ENCODE measurements around the gene GPR151.
A peak's percentile ranks its signal among the peaks of the same experiment; 100 is the strongest.

The GPR151 gene

DNA sequence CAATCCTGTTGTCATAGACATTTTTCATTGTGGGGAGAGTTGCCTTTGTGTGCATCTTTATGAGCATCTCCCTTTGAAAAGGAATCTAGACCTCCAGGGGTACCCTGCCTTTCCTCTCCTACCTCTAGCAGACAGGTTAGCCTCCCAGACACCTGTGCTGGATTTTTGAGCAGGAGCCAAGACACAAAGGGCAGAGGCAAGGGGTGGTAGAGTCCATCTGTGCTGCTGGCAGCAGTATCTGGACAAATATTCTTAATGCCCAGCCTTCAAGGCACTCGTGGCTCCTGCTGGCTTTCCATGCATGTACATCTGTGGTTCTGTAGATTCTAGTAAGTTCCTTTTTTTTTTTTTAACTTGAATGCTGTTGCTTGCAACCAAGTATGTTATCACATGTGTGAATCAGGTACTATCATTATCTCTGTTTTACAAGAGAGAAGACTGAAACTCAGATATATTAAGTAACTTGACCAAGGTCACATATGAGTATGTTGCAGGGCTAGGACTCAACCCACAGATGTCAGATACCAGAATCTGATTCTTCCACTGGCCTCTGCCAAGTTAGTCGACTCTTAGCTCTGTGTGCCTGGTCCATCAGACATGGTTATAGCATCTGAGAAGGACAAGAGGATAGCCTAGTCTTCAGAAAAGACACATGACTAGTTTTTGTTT is 32.9 kb upstream of the GPR151 start:
- no peaks in the 10 kb centered on the region for H3K79me1 ChIP-seq (replicated peaks; ENCODE audit: low read length, poor library complexity, severe bottlenecking)
- H3K4me2 ChIP-seq (ENCODE audit: low read length, poor library complexity, severe bottlenecking) = no peak overlapping the region
- H3K4me1 ChIP-seq (ENCODE audit: control insufficient read depth, insufficient read depth, low read depth, low read length) = no peaks in the 10 kb centered on the region
- H2AK5ac ChIP-seq (ENCODE audit: low read length, severe bottlenecking) = no peak overlapping the region
- H3K27me3 ChIP-seq (ENCODE audit: control insufficient read depth in 1 of 2, insufficient read depth in 1 of 2, low read length in 2 of 2) = peaks cover 3 to 15% of the 10 kb centered on the region in 2 experiments
- no peak overlapping the region for H3K9ac ChIP-seq (ENCODE audit: low read length)
- no peaks in the 10 kb centered on the region for H3K9me3 ChIP-seq (ENCODE audit: control insufficient read depth, low read length)
- H3K14ac ChIP-seq (ENCODE audit: low read length in 2 of 2) = no peak overlapping the region
- H3K4me3 ChIP-seq (ENCODE audit: insufficient read depth in 1 of 2, low read depth in 1 of 2, low read length in 2 of 2) = no peak overlapping the region
- H4K8ac ChIP-seq (ENCODE audit: low read length) = no peak overlapping the region
- H3K36me3 ChIP-seq (ENCODE audit: control insufficient read depth in 1 of 2, insufficient read depth in 2 of 2, low read depth in 1 of 2, low read length in 2 of 2) = no peaks in the 10 kb centered on the region
- no peak for DNase-seq
- no peak overlapping the region for H3K18ac ChIP-seq (ENCODE audit: low read depth in 1 of 2, low read length in 2 of 2)
- H2AFZ ChIP-seq (ENCODE audit: low read depth, low read length) = no peak overlapping the region
- no peak overlapping the region for H3K4ac ChIP-seq (ENCODE audit: low read depth in 1 of 2, low read length in 2 of 2)
- no peak overlapping the region for H3K27ac ChIP-seq (ENCODE audit: low read length, poor library complexity, severe bottlenecking)
- no peak overlapping the region for H2BK5ac ChIP-seq (ENCODE audit: low read depth, low read length, poor library complexity, severe bottlenecking)
- no peak overlapping the region for H4K91ac ChIP-seq (ENCODE audit: low read length)
- H2BK12ac ChIP-seq (ENCODE audit: low read length in 2 of 2) = no peak overlapping the region
- H3K23ac ChIP-seq (ENCODE audit: low read length in 2 of 2) = no peak overlapping the region
- WGBS = 63% methylated on average over 1 of the region's 2 CpGs
- H2BK15ac ChIP-seq (ENCODE audit: low read depth, poor library complexity, severe bottlenecking) = no peak overlapping the region
- H2BK120ac ChIP-seq (ENCODE audit: low read depth, low read length) = no peak overlapping the region

GRCh38 chr5:146544232-146544631 is 28.2 kb upstream of the GPR151 start:
- Histone ChIP-seq H4K91ac (ENCODE audit: low read length) (no peak overlapping the region), H4K8ac (ENCODE audit: low read length) (no peak overlapping the region), H2AK5ac (ENCODE audit: low read length, severe bottlenecking) (no peak overlapping the region), H3K27ac (ENCODE audit: low read length, poor library complexity, severe bottlenecking) (no peak overlapping the region), H3K4ac (ENCODE audit: low read depth in 1 of 2, low read length in 2 of 2) (no peak overlapping the region), H3K79me1 (replicated peaks; ENCODE audit: low read length, poor library complexity, severe bottlenecking) (no peaks in the 10 kb centered on the region), H3K9me3 (ENCODE audit: control insufficient read depth, low read length) (no peaks in the 10 kb centered on the region), H2BK12ac (ENCODE audit: low read length in 2 of 2) (no peak overlapping the region), H3K27me3 (ENCODE audit: control insufficient read depth in 1 of 2, insufficient read depth in 1 of 2, low read length in 2 of 2) (peaks cover 3 to 8% of the 10 kb centered on the region in 2 experiments), H2BK15ac (ENCODE audit: low read depth, poor library complexity, severe bottlenecking) (no peak overlapping the region), H3K23ac (ENCODE audit: low read length in 2 of 2) (no peak overlapping the region), H2AFZ (ENCODE audit: low read depth, low read length) (no peak overlapping the region), H3K4me1 (ENCODE audit: control insufficient read depth, insufficient read depth, low read depth, low read length) (no peaks in the 10 kb centered on the region), H3K36me3 (ENCODE audit: control insufficient read depth in 1 of 2, insufficient read depth in 2 of 2, low read depth in 1 of 2, low read length in 2 of 2) (no peaks in the 10 kb centered on the region), H2BK5ac (ENCODE audit: low read depth, low read length, poor library complexity, severe bottlenecking) (no peak overlapping the region), H3K14ac (ENCODE audit: low read length in 2 of 2) (no peak overlapping the region), H3K18ac (ENCODE audit: low read depth in 1 of 2, low read length in 2 of 2) (no peak overlapping the region), H3K4me3 (ENCODE audit: insufficient read depth in 1 of 2, low read depth in 1 of 2, low read length in 2 of 2) (no peak overlapping the region), H3K9ac (ENCODE audit: low read length) (no peak overlapping the region), H3K4me2 (ENCODE audit: low read length, poor library complexity, severe bottlenecking) (no peak overlapping the region), H2BK120ac (ENCODE audit: low read depth, low read length) (no peak overlapping the region)
- DNase-seq = no peak

DNA sequence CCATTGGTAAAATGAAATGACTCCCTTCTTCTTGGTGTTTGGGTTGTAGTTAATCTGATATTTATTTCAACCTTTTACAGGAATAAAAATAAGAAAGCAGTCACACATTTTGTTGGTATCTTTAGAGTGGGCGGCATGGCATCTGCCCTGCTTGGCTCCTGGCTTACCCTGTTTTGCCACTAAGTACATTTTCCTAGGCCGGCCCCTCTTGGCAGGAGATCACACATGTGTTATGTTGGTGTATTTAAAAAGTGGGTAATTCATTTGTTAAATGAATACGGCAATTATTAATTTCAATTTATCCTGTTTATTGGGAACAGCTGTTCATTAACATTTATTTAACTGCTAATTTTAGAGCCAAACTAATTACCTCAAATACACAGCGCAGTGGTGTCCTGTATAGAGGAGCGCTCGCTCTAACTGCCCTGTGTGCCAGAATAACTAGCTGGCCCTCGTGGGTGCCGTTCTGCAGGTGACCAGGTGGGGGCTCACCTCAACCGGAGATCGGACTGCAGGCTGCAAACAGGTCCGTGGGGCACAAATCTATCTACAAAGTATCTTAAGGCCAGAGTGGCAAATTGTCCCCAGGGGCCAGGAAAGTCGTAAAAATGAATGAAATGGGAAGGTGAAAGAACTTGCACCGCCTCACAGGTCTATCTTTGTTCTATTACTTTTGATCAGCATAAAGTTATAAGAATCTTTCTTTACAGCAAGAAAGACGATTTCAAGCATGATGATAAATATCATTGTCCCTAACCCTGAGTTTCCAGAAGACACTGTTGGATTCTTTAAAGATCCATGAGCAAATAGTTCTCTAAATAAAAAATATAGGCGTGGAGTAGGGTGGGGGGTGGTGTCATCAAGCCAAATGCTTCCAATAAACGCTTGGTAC is 26.2 kb upstream of the GPR151 start:
- H3K4me2 ChIP-seq (ENCODE audit: low read length, poor library complexity, severe bottlenecking) = no peak overlapping the region
- no peak overlapping the region for H3K4ac ChIP-seq (ENCODE audit: low read depth in 1 of 2, low read length in 2 of 2)
- peak; percentile 48 for DNase-seq
- no peak overlapping the region for H3K9ac ChIP-seq (ENCODE audit: low read length)
- no peak overlapping the region for H4K91ac ChIP-seq (ENCODE audit: low read length)
- H3K23ac ChIP-seq (ENCODE audit: low read length in 2 of 2) = no peak overlapping the region
- H3K36me3 ChIP-seq (ENCODE audit: control insufficient read depth in 1 of 2, insufficient read depth in 2 of 2, low read depth in 1 of 2, low read length in 2 of 2) = no peaks in the 10 kb centered on the region
- no peaks in the 10 kb centered on the region for H3K9me3 ChIP-seq (ENCODE audit: control insufficient read depth, low read length)
- H3K79me1 ChIP-seq (replicated peaks; ENCODE audit: low read length, poor library complexity, severe bottlenecking) = no peaks in the 10 kb centered on the region
- no peaks in the 10 kb centered on the region for H3K4me1 ChIP-seq (ENCODE audit: control insufficient read depth, insufficient read depth, low read depth, low read length)
- H4K8ac ChIP-seq (ENCODE audit: low read length) = no peak overlapping the region
- H2AFZ ChIP-seq (ENCODE audit: low read depth, low read length) = no peak overlapping the region
- H2BK5ac ChIP-seq (ENCODE audit: low read depth, low read length, poor library complexity, severe bottlenecking) = no peak overlapping the region
- no peak overlapping the region for H3K14ac ChIP-seq (ENCODE audit: low read length in 2 of 2)
- no peak overlapping the region for H2BK15ac ChIP-seq (ENCODE audit: low read depth, poor library complexity, severe bottlenecking)
- no peak overlapping the region for H2AK5ac ChIP-seq (ENCODE audit: low read length, severe bottlenecking)
- H3K18ac ChIP-seq (ENCODE audit: low read depth in 1 of 2, low read length in 2 of 2) = no peak overlapping the region
- H3K4me3 ChIP-seq (ENCODE audit: insufficient read depth in 1 of 2, low read depth in 1 of 2, low read length in 2 of 2) = no peak overlapping the region
- no peak overlapping the region for H2BK120ac ChIP-seq (ENCODE audit: low read depth, low read length)
- H3K27ac ChIP-seq (ENCODE audit: low read length, poor library complexity, severe bottlenecking) = no peak overlapping the region
- no peak overlapping the region for H2BK12ac ChIP-seq (ENCODE audit: low read length in 2 of 2)
- WGBS = 36% methylated on average over 12 of the region's 16 CpGs
- peaks cover 2 to 3% of the 10 kb centered on the region in 2 experiments for H3K27me3 ChIP-seq (ENCODE audit: control insufficient read depth in 1 of 2, insufficient read depth in 1 of 2, low read length in 2 of 2)

DNA sequence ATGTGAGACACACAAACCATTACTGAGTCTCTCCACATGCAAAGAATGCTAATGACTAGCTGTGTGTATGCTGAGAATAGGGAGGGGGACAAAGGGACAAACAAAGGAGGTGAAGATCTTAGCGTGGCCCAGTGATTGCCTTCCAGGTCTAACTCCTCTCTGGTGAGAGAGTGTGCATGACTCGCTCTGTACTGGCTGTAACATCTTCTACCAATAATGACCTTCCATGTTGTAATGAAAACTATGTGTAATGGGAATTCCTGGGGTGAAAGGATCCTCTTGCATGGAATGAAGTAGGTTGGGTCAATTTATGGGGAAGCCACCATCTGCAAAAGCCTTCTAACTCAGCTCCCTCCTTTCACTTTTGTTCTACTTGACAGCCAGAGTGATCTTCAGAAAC is 24.4 kb upstream of the GPR151 start:
- Histone ChIP-seq H2BK12ac (ENCODE audit: low read length in 2 of 2) (no peak overlapping the region), H2BK15ac (ENCODE audit: low read depth, poor library complexity, severe bottlenecking) (no peak overlapping the region), H4K91ac (ENCODE audit: low read length) (no peak overlapping the region)

More for the DNA sequence above, 24.4 kb upstream of the GPR151 start:
- Histone ChIP-seq H2AK5ac (ENCODE audit: low read length, severe bottlenecking) (no peak overlapping the region), H3K36me3 (ENCODE audit: control insufficient read depth in 1 of 2, insufficient read depth in 2 of 2, low read depth in 1 of 2, low read length in 2 of 2) (no peaks in the 10 kb centered on the region), H2BK120ac (ENCODE audit: low read depth, low read length) (no peak overlapping the region), H3K18ac (ENCODE audit: low read depth in 1 of 2, low read length in 2 of 2) (no peak overlapping the region), H3K27me3 (ENCODE audit: control insufficient read depth in 1 of 2, insufficient read depth in 1 of 2, low read length in 2 of 2) (no peaks in the 10 kb centered on the region), H3K9ac (ENCODE audit: low read length) (no peak overlapping the region), H3K79me1 (replicated peaks; ENCODE audit: low read length, poor library complexity, severe bottlenecking) (no peaks in the 10 kb centered on the region), H3K9me3 (ENCODE audit: control insufficient read depth, low read length) (no peaks in the 10 kb centered on the region), H3K4me1 (ENCODE audit: control insufficient read depth, insufficient read depth, low read depth, low read length) (no peaks in the 10 kb centered on the region), H3K4ac (ENCODE audit: low read depth in 1 of 2, low read length in 2 of 2) (no peak overlapping the region), H2BK5ac (ENCODE audit: low read depth, low read length, poor library complexity, severe bottlenecking) (no peak overlapping the region), H3K4me3 (ENCODE audit: insufficient read depth in 1 of 2, low read depth in 1 of 2, low read length in 2 of 2) (no peak overlapping the region), H2AFZ (ENCODE audit: low read depth, low read length) (no peak overlapping the region), H3K4me2 (ENCODE audit: low read length, poor library complexity, severe bottlenecking) (no peak overlapping the region), H3K23ac (ENCODE audit: low read length in 2 of 2) (no peak overlapping the region), H3K14ac (ENCODE audit: low read length in 2 of 2) (no peak overlapping the region), H4K8ac (ENCODE audit: low read length) (no peak overlapping the region), H3K27ac (ENCODE audit: low read length, poor library complexity, severe bottlenecking) (no peak overlapping the region)
- WGBS = 100% methylated on average over 1 of the region's 2 CpGs
- peak; percentile 23 for DNase-seq

Data from mesenchymal stem cell (in vitro differentiated cells and primary cell).